ENCODE data around the gene SPTB.

The SPTB gene

GRCh38 chr14:64760916-64761315, 118.8 kb downstream of the SPTB start:
- DNase-seq (ENCODE audit: low spot score), result no peak
- H3K27ac ChIP-seq, result peak overlapping the region; percentile 99
- TF ChIP-seq, protein P1, sequence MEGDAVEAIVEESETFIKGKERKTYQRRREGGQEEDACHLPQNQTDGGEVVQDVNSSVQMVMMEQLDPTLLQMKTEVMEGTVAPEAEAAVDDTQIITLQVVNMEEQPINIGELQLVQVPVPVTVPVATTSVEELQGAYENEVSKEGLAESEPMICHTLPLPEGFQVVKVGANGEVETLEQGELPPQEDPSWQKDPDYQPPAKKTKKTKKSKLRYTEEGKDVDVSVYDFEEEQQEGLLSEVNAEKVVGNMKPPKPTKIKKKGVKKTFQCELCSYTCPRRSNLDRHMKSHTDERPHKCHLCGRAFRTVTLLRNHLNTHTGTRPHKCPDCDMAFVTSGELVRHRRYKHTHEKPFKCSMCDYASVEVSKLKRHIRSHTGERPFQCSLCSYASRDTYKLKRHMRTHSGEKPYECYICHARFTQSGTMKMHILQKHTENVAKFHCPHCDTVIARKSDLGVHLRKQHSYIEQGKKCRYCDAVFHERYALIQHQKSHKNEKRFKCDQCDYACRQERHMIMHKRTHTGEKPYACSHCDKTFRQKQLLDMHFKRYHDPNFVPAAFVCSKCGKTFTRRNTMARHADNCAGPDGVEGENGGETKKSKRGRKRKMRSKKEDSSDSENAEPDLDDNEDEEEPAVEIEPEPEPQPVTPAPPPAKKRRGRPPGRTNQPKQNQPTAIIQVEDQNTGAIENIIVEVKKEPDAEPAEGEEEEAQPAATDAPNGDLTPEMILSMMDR (conservative IDR thresholded peaks at IDR 0.05; ENCODE audit: low read depth), result no peak
- CTCF ChIA-PET, result interaction anchor here (0.6 to 1.4 kb wide), 4 partner anchors 18 to 122 kb away, joined by 3 to 4 read pairs (median 3); no protein-coding TSS in a partner anchor
- POLR2A ChIA-PET (ENCODE audit: low non-redundant PET), result no interaction called here

DNA sequence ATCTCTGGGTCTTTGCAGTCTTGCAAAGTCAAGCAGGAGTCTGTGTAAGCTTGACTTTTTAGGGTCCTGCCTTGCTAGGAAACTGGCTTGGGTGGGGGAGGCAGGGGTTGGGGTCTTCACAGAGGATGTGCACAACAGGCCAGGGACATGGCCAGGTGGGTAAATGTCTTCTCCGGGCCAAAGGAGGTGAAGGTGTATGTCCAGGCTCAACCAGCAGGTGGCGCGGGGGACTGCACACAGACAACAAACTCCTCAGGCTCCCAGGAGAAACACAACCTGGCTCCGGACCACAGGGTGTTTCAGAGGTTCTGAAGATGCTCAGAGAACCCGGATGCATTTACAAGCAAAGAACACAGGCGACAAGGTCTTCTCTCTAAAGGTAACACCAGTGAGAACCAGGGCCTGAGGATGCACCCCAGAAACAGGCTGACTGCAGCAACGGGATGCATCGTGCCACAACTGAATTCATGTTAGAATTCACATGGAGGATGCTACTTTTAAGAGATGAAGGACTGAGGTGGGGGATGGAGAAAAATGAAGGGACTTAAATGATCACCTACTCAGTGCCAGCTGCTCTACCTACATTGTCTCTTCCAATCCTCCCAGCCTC, 119.5 kb downstream of the SPTB start:
- TF ChIP-seq, protein P1 (conservative IDR thresholded peaks at IDR 0.05; ENCODE audit: low read depth), result peak; percentile 58; the same call in 1 of the 2 replicates
- ChIA-PET CTCF (interaction anchor here (0.6 to 0.8 kb wide), 6 partner anchors 25 to 220 kb away, joined by 3 to 5 read pairs (median 4); partner anchors contain the start of gene HSPA2), POLR2A (ENCODE audit: low non-redundant PET) (interaction anchor here (0.7 kb wide), 1 partner anchor 54 kb away, joined by 4 read pairs; no protein-coding TSS in a partner anchor)
- DNase-seq (ENCODE audit: low spot score), result peak; percentile 61
- peak overlapping the region; percentile 99 for H3K27ac ChIP-seq

- TF ChIP-seq, protein P1 (conservative IDR thresholded peaks at IDR 0.05; ENCODE audit: low read depth), result no peak
- ChIA-PET CTCF (interaction anchor here (0.7 to 1.5 kb wide), 6 partner anchors 25 to 132 kb away, joined by 3 to 5 read pairs (median 4); no protein-coding TSS in a partner anchor), POLR2A (ENCODE audit: low non-redundant PET) (interaction anchor here (0.5 to 0.7 kb wide), 2 partner anchors 53 to 74 kb away, joined by 3 to 4 read pairs; no protein-coding TSS in a partner anchor)
- H3K27ac ChIP-seq, result peak overlapping the region; percentile 99
- DNase-seq (ENCODE audit: low spot score), result no peak
These were observed 120.2 kb downstream of the SPTB start for GRCh38 chr14:64759555-64759938.

- H3K27ac ChIP-seq, result peak overlapping the region; percentile 99
- peak; percentile 92 for DNase-seq (ENCODE audit: low spot score)
- TF ChIP-seq, protein P1 (conservative IDR thresholded peaks at IDR 0.05; ENCODE audit: low read depth), result no peak
- ChIA-PET POLR2A (ENCODE audit: low non-redundant PET) (interaction anchor here (0.5 to 0.7 kb wide), 2 partner anchors 53 to 75 kb away, joined by 3 to 4 read pairs; no protein-coding TSS in a partner anchor), CTCF (interaction anchor here (0.6 to 1.5 kb wide), 6 partner anchors 26 to 133 kb away, joined by 3 to 5 read pairs (median 4); no protein-coding TSS in a partner anchor)
These were observed 120.8 kb downstream of the SPTB start for GRCh38 chr14:64758691-64759554.

DNA sequence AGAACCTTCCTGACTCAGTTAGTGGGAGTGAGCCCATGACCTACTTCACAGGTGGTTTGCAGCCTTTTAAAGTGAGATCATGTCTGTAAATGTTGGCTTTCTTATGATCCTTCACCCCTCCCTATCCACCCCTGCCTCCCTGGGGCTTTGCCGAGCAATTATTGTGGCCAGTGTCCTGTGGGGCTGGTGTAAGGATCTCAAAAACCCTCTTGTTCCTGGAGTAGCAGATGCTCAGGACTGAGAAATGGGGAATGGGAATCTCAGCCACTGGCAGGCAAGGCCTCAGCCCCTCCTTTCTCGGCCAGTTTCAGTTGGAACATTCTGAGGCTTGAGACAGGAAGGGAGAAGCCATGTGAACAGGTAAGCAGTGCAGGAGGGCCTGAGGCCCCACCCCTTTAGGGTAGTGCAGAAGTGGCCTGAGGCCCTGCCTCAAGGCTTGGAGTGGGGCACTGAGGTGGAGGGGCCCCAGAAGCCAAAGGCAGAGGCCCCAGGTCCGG, 121.6 kb downstream of the SPTB start:
- CTCF ChIA-PET, result interaction anchor here (1.5 kb wide), 1 partner anchor 134 kb away, joined by 3 read pairs; no protein-coding TSS in a partner anchor
- no peak for DNase-seq (ENCODE audit: low spot score)
- peak overlapping the region; percentile 99 for H3K27ac ChIP-seq
- POLR2A ChIA-PET (ENCODE audit: low non-redundant PET), result no interaction called here
- TF ChIP-seq, protein P1 (conservative IDR thresholded peaks at IDR 0.05; ENCODE audit: low read depth), result no peak

DNA sequence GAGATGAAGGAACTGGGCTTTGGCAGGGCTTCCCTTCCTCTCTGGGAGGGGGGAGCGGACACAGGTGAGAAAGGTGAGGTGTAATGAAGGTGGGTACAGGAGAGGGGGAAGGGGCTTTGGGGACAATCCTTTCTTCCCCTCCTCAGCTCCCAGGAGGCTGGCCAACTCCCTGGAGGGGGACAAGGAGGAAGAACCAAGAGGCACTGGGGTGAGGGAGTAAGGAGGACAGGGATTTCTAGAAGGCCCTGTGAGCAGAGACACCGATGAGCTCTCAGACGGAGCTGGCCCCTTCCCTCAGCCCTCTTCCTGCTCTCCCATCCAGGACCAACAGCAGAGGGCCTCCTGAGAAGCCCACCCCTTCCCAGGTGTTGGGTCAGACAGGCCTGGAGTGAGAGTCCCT, 122.1 kb downstream of the SPTB start:
- CTCF ChIA-PET, result no interaction called here
- DNase-seq (ENCODE audit: low spot score), result no peak
- peak overlapping the region; percentile 99 for H3K27ac ChIP-seq
- POLR2A ChIA-PET (ENCODE audit: low non-redundant PET), result no interaction called here
- TF ChIP-seq, protein P1 (conservative IDR thresholded peaks at IDR 0.05; ENCODE audit: low read depth), result no peak
